GM12872 (cell line): ENCODE results near the gene PLEKHH1.

Experiments used
- CTCF ChIP-seq: IDR thresholded peaks from 3 replicates; pipeline ENCODE4 v1.5.1; 2011; ENCODE audit warnings: low read depth, mild to moderate bottlenecking, low read length, moderate library complexity; ENCODE audit not compliant: insufficient read depth

Gene PLEKHH1

DNA sequence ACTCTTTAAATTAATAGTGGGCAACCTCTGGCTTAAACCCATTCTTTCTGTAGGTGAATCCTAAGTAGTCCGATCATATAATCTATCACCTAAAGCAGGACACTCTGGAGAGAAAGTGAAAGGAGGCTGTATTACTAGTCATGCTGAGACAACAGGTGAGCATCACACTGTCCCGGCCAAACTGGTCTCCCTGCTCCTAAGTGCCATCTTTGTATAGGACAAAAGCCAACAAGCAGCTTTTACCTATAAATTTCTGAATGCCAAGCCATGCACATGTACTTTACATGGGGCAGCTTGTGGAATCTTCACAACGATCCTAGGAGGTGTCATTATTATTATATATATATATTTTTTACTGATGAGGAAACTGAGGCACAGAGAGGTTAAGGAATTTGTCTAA is 18.0 kb downstream of the PLEKHH1 start:
- TF ChIP-seq CTCF = no peak

DNA sequence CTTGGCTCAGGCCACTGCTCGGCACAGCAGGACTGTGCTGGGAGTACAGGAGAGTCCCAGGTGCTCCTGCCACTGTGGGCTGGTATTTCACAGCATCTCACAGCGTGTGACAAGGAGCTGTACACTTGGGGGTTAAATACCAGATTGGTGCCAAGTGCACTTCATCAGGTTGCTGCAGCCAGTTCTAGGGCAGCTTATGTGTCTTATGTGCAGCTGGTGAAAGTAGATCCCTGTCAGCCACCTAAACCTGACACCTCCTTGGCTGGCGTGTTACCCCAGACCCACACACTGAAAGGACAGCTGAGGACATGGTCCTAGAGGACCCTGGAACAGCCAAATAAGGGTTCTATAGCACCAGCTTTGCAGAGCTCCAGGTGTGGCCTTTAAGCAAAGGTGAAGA is 18.9 kb downstream of the PLEKHH1 start:
- TF ChIP-seq CTCF = no peak

GRCh38 chr14:67553547-67553946 is 20.5 kb downstream of the PLEKHH1 start:
- no peak for TF ChIP-seq CTCF

DNA sequence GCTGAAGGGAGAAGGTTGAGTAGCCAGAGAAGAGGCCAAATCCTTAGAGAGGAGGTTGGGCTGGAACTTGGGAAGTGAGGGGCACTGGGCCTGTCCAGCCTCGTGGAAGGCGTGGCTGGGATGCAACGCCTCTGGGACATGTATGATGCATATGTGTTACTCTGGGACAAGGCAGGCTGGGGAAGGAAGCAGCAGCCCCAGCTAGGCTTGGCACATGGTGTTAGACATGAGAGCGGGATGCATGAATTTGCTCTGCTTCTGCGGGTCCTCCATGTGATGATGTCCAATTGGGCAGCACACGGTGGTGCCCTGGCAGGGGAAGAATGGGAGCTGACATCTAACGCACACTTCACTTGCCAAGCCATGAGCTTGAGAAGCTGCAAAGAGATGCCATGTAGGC is 21.3 kb downstream of the PLEKHH1 start:
- TF ChIP-seq CTCF = no peak

- TF ChIP-seq CTCF = no peak
These were observed 22.5 kb downstream of the PLEKHH1 start for GRCh38 chr14:67555518-67556090.

DNA sequence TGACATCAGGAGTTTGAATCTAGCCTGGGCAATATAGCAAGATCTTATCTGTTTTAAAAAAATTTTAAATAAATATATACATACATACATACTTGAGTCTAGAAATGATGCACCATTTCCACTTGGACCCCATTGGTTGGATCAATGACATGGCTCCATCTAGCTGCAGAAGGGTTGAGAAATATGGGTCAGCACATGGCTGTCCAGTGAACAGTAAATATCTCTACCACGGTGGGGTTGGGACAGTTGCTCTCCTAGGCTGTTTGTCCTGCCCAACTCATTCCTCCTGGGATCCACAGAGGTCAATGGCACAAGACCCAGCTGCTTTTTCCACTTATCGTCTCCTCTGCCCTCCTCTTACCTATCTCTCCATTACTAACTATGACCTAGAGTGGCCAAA is 23.6 kb downstream of the PLEKHH1 start:
- TF ChIP-seq CTCF = no peak

DNA sequence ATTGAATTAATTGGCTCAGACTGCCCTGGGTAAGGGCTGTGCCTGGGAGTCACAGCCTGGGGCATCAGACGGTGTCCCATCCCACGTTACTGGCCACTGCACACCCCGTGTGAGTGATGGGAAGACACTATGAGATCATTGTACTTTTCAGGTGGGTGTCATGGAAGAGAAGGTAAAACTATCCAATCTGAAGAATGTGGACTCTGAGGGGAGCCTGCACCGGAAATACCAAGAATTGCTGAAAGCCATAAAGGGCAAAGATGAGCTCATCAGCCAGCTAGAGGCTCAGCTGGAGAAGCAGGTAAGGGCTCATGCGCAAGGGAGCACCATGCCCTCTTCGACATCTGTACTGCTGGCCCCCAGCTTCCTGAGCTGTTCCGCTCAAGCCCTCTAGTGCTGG is 24.0 kb downstream of the PLEKHH1 start:
- TF ChIP-seq CTCF = no peak

GRCh38 chr14:67557656-67558055 is 24.6 kb downstream of the PLEKHH1 start:
- TF ChIP-seq CTCF = no peak
